T-helper 1 cell treated with Interleukin-12 subunit alpha and Interleukin-12 subunit beta and Interleukin-4 antibody, amounts not matched to agents 30 μg/mL and 1 μg/mL, for 36 hours (primary cell): ENCODE measurements around the gene PAQR6.

Experiments
- H3K27ac Mint-ChIP-seq: one replicate; pipeline ENCODE4 v1.8.0; 2021; ENCODE audit warnings: mild to moderate bottlenecking, mixed read lengths
- H3K27me3 Mint-ChIP-seq: one replicate; pipeline ENCODE4 v1.8.0; 2021; ENCODE audit warnings: low read depth, mixed read lengths
- H3K36me3 Mint-ChIP-seq: one replicate; pipeline ENCODE4 v1.8.0; 2021; ENCODE audit warnings: low read depth, mixed read lengths
- H3K4me1 Mint-ChIP-seq: one replicate; pipeline ENCODE4 v1.8.0; 2021; ENCODE audit warnings: low read depth, mixed read lengths
- H3K4me3 Mint-ChIP-seq: one replicate; pipeline ENCODE4 v1.8.0; 2021; ENCODE audit warnings: mild to moderate bottlenecking, moderate library complexity, mixed read lengths
- H3K9me3 Mint-ChIP-seq: one replicate; pipeline ENCODE4 v1.8.0; 2021; ENCODE audit warnings: mixed read lengths

Gene PAQR6

GRCh38 chr1:156249593-156249992 lies 1.7 kb upstream of the PAQR6 start:
- Mint-ChIP-seq H3K27ac (no peak overlapping the region), H3K27me3 (no peaks in the 10 kb centered on the region), H3K4me1 (peaks cover 8% of the 10 kb centered on the region), H3K9me3 (no peaks in the 10 kb centered on the region), H3K4me3 (no peak overlapping the region), H3K36me3 (peaks cover 21% of the 10 kb centered on the region)

GRCh38 chr1:156248323-156248683 lies 447 bp upstream of the PAQR6 start:
- Mint-ChIP-seq H3K27me3 (no peaks in the 10 kb centered on the region), H3K9me3 (no peaks in the 10 kb centered on the region), H3K4me1 (peaks cover 8% of the 10 kb centered on the region), H3K27ac (no peak overlapping the region), H3K36me3 (peaks cover 14% of the 10 kb centered on the region), H3K4me3 (no peak overlapping the region)

- Mint-ChIP-seq H3K27me3 (no peaks in the 10 kb centered on the region), H3K4me3 (no peak overlapping the region), H3K36me3 (peaks cover 3% of the 10 kb centered on the region), H3K27ac (no peak overlapping the region), H3K4me1 (peaks cover 8% of the 10 kb centered on the region), H3K9me3 (no peaks in the 10 kb centered on the region)
Measured at GRCh38 chr1:156246781-156247459, 936 bp downstream of the PAQR6 start.

- H3K4me3 Mint-ChIP-seq = no peak overlapping the region
- H3K4me1 Mint-ChIP-seq = peaks cover 8% of the 10 kb centered on the region
- no peaks in the 10 kb centered on the region for H3K27me3 Mint-ChIP-seq
- H3K36me3 Mint-ChIP-seq = peaks cover 3% of the 10 kb centered on the region
- H3K27ac Mint-ChIP-seq = no peak overlapping the region
- no peaks in the 10 kb centered on the region for H3K9me3 Mint-ChIP-seq
Measured at GRCh38 chr1:156246241-156246780, 1.5 kb downstream of the PAQR6 start.

GRCh38 chr1:156245451-156246232 lies 2.2 kb downstream of the PAQR6 start:
- Mint-ChIP-seq H3K4me3 (peak overlapping the region; percentile 72), H3K27ac (peak overlapping the region; percentile 82), H3K36me3 (peaks cover 6% of the 10 kb centered on the region), H3K4me1 (peaks cover 8% of the 10 kb centered on the region), H3K27me3 (no peaks in the 10 kb centered on the region), H3K9me3 (no peaks in the 10 kb centered on the region)

GRCh38 chr1:156244712-156245111 lies 3.1 kb downstream of the PAQR6 start:
- Mint-ChIP-seq H3K4me3 (peak overlapping the region; percentile 72), H3K27me3 (no peaks in the 10 kb centered on the region), H3K27ac (no peak overlapping the region), H3K4me1 (peaks cover 11% of the 10 kb centered on the region), H3K36me3 (peaks cover 7% of the 10 kb centered on the region), H3K9me3 (no peaks in the 10 kb centered on the region)

- H3K4me1 Mint-ChIP-seq = peaks cover 11% of the 10 kb centered on the region
- H3K9me3 Mint-ChIP-seq = no peaks in the 10 kb centered on the region
- peaks cover 7% of the 10 kb centered on the region for H3K36me3 Mint-ChIP-seq
- no peak overlapping the region for H3K27ac Mint-ChIP-seq
- H3K27me3 Mint-ChIP-seq = no peaks in the 10 kb centered on the region
- H3K4me3 Mint-ChIP-seq = no peak overlapping the region
Measured at GRCh38 chr1:156244126-156244525, 3.7 kb downstream of the PAQR6 start.

- H3K9me3 Mint-ChIP-seq = no peaks in the 10 kb centered on the region
- no peak overlapping the region for H3K27ac Mint-ChIP-seq
- peaks cover 18% of the 10 kb centered on the region for H3K36me3 Mint-ChIP-seq
- no peaks in the 10 kb centered on the region for H3K27me3 Mint-ChIP-seq
- H3K4me1 Mint-ChIP-seq = peaks cover 11% of the 10 kb centered on the region
- H3K4me3 Mint-ChIP-seq = no peak overlapping the region
Measured at GRCh38 chr1:156242738-156243137, 5.1 kb downstream of the PAQR6 start.

GRCh38 chr1:156241926-156242325 lies 5.9 kb downstream of the PAQR6 start, which contains the start of gene BGLAP:
TSS of gene BGLAP (plus strand) at chr1:156242184. CDS start at chr1:156242232, 48 bp downstream.
- Mint-ChIP-seq H3K4me3 (no peak within 1 kb of the TSS), H3K9me3 (no peaks in the 10 kb centered on the region), H3K27ac (no peak within 1 kb of the TSS), H3K36me3 (peaks cover 21% of the 10 kb centered on the region), H3K4me1 (peaks cover 11% of the 10 kb centered on the region), H3K27me3 (no peaks in the 10 kb centered on the region)

GRCh38 chr1:156241311-156241811 lies 6.5 kb downstream of the PAQR6 start:
- no peak overlapping the region for H3K4me3 Mint-ChIP-seq
- peaks cover 11% of the 10 kb centered on the region for H3K4me1 Mint-ChIP-seq

GRCh38 chr1:156238248-156238647 lies 9.6 kb downstream of the PAQR6 start:
- peaks cover 5% of the 10 kb centered on the region for H3K4me1 Mint-ChIP-seq
- H3K36me3 Mint-ChIP-seq = peaks cover 35% of the 10 kb centered on the region
- no peak overlapping the region for H3K27ac Mint-ChIP-seq
- no peaks in the 10 kb centered on the region for H3K9me3 Mint-ChIP-seq
- H3K27me3 Mint-ChIP-seq = no peaks in the 10 kb centered on the region
- no peak overlapping the region for H3K4me3 Mint-ChIP-seq

More at GRCh38 chr1:156241311-156241811, 6.5 kb downstream of the PAQR6 start:
- Mint-ChIP-seq H3K9me3 (no peaks in the 10 kb centered on the region), H3K27ac (no peak overlapping the region), H3K27me3 (no peaks in the 10 kb centered on the region), H3K36me3 (peaks cover 25% of the 10 kb centered on the region)

- Mint-ChIP-seq H3K27me3 (no peaks in the 10 kb centered on the region), H3K4me3 (no peak overlapping the region), H3K36me3 (peaks cover 34% of the 10 kb centered on the region), H3K9me3 (no peaks in the 10 kb centered on the region), H3K4me1 (peaks cover 5% of the 10 kb centered on the region), H3K27ac (no peak overlapping the region)
Measured at GRCh38 chr1:156236164-156236563, 11.7 kb downstream of the PAQR6 start.

GRCh38 chr1:156233426-156234127 lies 14.3 kb downstream of the PAQR6 start:
- Mint-ChIP-seq H3K36me3 (peaks cover 29% of the 10 kb centered on the region), H3K27ac (peak overlapping the region; percentile 62), H3K4me1 (peaks cover 4% of the 10 kb centered on the region), H3K27me3 (no peaks in the 10 kb centered on the region), H3K9me3 (no peaks in the 10 kb centered on the region), H3K4me3 (no peak overlapping the region)

GRCh38 chr1:156232201-156232894 lies 15.5 kb downstream of the PAQR6 start:
- no peak overlapping the region for H3K4me3 Mint-ChIP-seq
- no peaks in the 10 kb centered on the region for H3K9me3 Mint-ChIP-seq
- no peak overlapping the region for H3K27ac Mint-ChIP-seq
- H3K27me3 Mint-ChIP-seq = no peaks in the 10 kb centered on the region
- peaks cover 9% of the 10 kb centered on the region for H3K4me1 Mint-ChIP-seq
- H3K36me3 Mint-ChIP-seq = peaks cover 28% of the 10 kb centered on the region
